ENCODE measurements around the gene GRM4.

- TF ChIP-seq, protein P1, sequence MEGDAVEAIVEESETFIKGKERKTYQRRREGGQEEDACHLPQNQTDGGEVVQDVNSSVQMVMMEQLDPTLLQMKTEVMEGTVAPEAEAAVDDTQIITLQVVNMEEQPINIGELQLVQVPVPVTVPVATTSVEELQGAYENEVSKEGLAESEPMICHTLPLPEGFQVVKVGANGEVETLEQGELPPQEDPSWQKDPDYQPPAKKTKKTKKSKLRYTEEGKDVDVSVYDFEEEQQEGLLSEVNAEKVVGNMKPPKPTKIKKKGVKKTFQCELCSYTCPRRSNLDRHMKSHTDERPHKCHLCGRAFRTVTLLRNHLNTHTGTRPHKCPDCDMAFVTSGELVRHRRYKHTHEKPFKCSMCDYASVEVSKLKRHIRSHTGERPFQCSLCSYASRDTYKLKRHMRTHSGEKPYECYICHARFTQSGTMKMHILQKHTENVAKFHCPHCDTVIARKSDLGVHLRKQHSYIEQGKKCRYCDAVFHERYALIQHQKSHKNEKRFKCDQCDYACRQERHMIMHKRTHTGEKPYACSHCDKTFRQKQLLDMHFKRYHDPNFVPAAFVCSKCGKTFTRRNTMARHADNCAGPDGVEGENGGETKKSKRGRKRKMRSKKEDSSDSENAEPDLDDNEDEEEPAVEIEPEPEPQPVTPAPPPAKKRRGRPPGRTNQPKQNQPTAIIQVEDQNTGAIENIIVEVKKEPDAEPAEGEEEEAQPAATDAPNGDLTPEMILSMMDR (IDR thresholded peaks at IDR 0.05) = no peak
- no peak for TF ChIP-seq POLR2A (IDR thresholded peaks at IDR 0.05)
Measured at GRCh38 chr6:34128045-34128444, 17.8 kb downstream of the GRM4 start.

All from heart left ventricle (tissue), 13 donors.